GM12878 (cell line): ENCODE data around the gene GPC5. TPM values are rescaled to one million over a fixed set of nuclear protein-coding genes. Genes with fewer than 3 reads are reported as not detected.

ENCODE experiments used
- ATAC-seq: fragments of 200-7000 bp; cut with Tn5 transposase; 3 replicates; pipeline ENCODE4 v1.9.1; 2020; ENCODE audit warnings: mild to moderate bottlenecking, moderate library complexity
- BruUV-seq: library from RNA; stranded (reverse); fragments of 400-500 nt; replicated peaks from 2 replicates; lab custom pipeline; 2021; lab: Mats Ljungman, UMichigan
- CTCF ChIA-PET: fragments of 300-600 bp; sonication (Branson Sonifier 250); formaldehyde crosslinking; extraction: SDS; loops from one replicate; lab custom pipeline; 2021; ENCODE audit warnings: inconsistent platforms; lab: Yijun Ruan, JAX
- POLR2A ChIA-PET: fragments of 350-600 bp; formaldehyde crosslinking; extraction: SDS; loops from one replicate; lab custom pipeline; 2021; ENCODE audit warnings: inconsistent platforms; lab: Charles Lee
- RAD21 ChIA-PET: fragments of 300-600 bp; sonication (Branson Sonifier 250); formaldehyde crosslinking; loops from one replicate; lab custom pipeline; 2023; ENCODE audit warnings: antibody characterized with exemption; ENCODE audit not compliant: unreplicated experiment; lab: Charles Lee
- SMC1A ChIA-PET: fragments of 300-600 bp; sonication (Branson Sonifier 250); formaldehyde crosslinking; loops from one replicate; lab custom pipeline; 2023; ENCODE audit not compliant: unreplicated experiment, uncharacterized antibody; lab: Charles Lee
- DNase-seq: peaks from one replicate; pipeline ENCODE4 v3.0.0-alpha.2; 2011; ENCODE audit warnings: low read depth, low spot score
- FAIRE-seq: peaks from 3 replicates; lab custom pipeline; 2011; peaks lifted over from hg19 to GRCh38; lab: Jason Lieb, UNC
- H2AFZ ChIP-seq: 2 replicates; pipeline ENCODE4 v1.6.0; 2011; ENCODE audit warnings: low read depth, low read length, control low read depth; ENCODE audit not compliant: control insufficient read depth
- H3K27ac ChIP-seq: 2 replicates; pipeline ENCODE4 v1.5.1; 2011; ENCODE audit warnings: control low read depth; ENCODE audit not compliant: control insufficient read depth, insufficient read depth
- H3K27me3 ChIP-seq, 2 experiments: replicated peaks in 1 of 2; 2 replicates each; pipeline versions ENCODE4 v1.6.0 to v1.6.1; 2011; ENCODE audit warnings: low read length in 1 of 2; ENCODE audit not compliant: control insufficient read depth in 2 of 2, insufficient read depth in 2 of 2
- H3K36me3 ChIP-seq, 2 experiments: 2 replicates each; pipeline ENCODE4 v1.5.1; 2011; ENCODE audit warnings: low read length in 1 of 2; ENCODE audit not compliant: control insufficient read depth in 2 of 2, insufficient read depth in 2 of 2
- H3K4me1 ChIP-seq: 2 replicates; pipeline ENCODE4 v1.6.1; 2011; ENCODE audit warnings: mild to moderate bottlenecking, low read length, moderate library complexity, mixed read lengths; ENCODE audit not compliant: control insufficient read depth, insufficient read depth
- H3K4me2 ChIP-seq: 2 replicates; pipeline ENCODE4 v1.6.0; 2011; ENCODE audit warnings: control low read depth; ENCODE audit not compliant: control insufficient read depth, insufficient read depth
- H3K4me3 ChIP-seq: fragments of 200-600 bp; sonication (generic); 2 replicates; pipeline ENCODE4 v1.5.1; 2016
- H3K79me2 ChIP-seq: 2 replicates; pipeline ENCODE4 v1.6.0; 2011; ENCODE audit warnings: low read length; ENCODE audit not compliant: control insufficient read depth, insufficient read depth
- H3K9ac ChIP-seq: 2 replicates; pipeline ENCODE4 v1.8.0; 2011; ENCODE audit warnings: low read length, control low read depth, mixed read lengths; ENCODE audit not compliant: control insufficient read depth, insufficient read depth
- H3K9me3 ChIP-seq: replicated peaks from 3 replicates; pipeline ENCODE4 v1.5.1; 2011; ENCODE audit warnings: mild to moderate bottlenecking, low read length; ENCODE audit not compliant: control insufficient read depth, insufficient read depth
- H4K20me1 ChIP-seq: 2 replicates; pipeline ENCODE4 v1.6.0; 2011; ENCODE audit not compliant: control insufficient read depth, insufficient read depth
- CBX3 ChIP-seq: fragments of 200-600 bp; sonication (generic); IDR thresholded peaks from 2 replicates; pipeline ENCODE4 v1.6.1; 2016; ENCODE audit warnings: low read depth, borderline replicate concordance
- CHD2 ChIP-seq: IDR thresholded peaks from 2 replicates; pipeline ENCODE4 v1.6.1; 2011; ENCODE audit warnings: low read depth, low read length, improper control_type of control experiment, borderline replicate concordance
- CHD4 ChIP-seq: fragments of 200-600 bp; sonication (generic); IDR thresholded peaks from 2 replicates; pipeline ENCODE4 v1.6.1; 2016; ENCODE audit warnings: mild to moderate bottlenecking
- E2F4 ChIP-seq: IDR thresholded peaks from 2 replicates; pipeline ENCODE4 v1.6.1; 2012; ENCODE audit warnings: low read depth, low read length, improper control_type of control experiment
- E4F1 ChIP-seq: fragments of 450-650 bp; IDR thresholded peaks from 2 replicates; pipeline ENCODE4 v1.6.1; 2018; ENCODE audit warnings: borderline replicate concordance, mild to moderate bottlenecking; ENCODE audit not compliant: partially characterized antibody
- ELK1 ChIP-seq: IDR thresholded peaks from 2 replicates; pipeline ENCODE4 v1.6.1; 2012; ENCODE audit warnings: low read depth, low read length, improper control_type of control experiment
- ESRRA ChIP-seq: IDR thresholded peaks from 2 replicates; pipeline ENCODE4 v1.6.1; 2012; ENCODE audit warnings: mild to moderate bottlenecking, low read length, improper control_type of control experiment
- FOXK2 ChIP-seq: fragments of 450-650 bp; IDR thresholded peaks from 2 replicates; pipeline ENCODE4 v1.6.1; 2017; ENCODE audit warnings: mild to moderate bottlenecking, moderate library complexity
- GABPA ChIP-seq: IDR thresholded peaks from 2 replicates; pipeline ENCODE4 v1.6.1; 2014; ENCODE audit warnings: antibody characterized with exemption, low read depth, mild to moderate bottlenecking, inconsistent platforms
- HCFC1 ChIP-seq: fragments of 150-350 bp; IDR thresholded peaks from 2 replicates; pipeline ENCODE4 v1.6.1; 2014; ENCODE audit warnings: low read length
- JUNB ChIP-seq: IDR thresholded peaks from 2 replicates; pipeline ENCODE4 v1.6.1; 2016; ENCODE audit warnings: antibody characterized with exemption, mild to moderate bottlenecking
- JUND ChIP-seq: IDR thresholded peaks from 2 replicates; pipeline ENCODE4 v1.6.1; 2012; ENCODE audit warnings: low read depth, mild to moderate bottlenecking, low read length, improper control_type of control experiment, moderate library complexity
- MYB ChIP-seq: fragments of 150-350 bp; IDR thresholded peaks from 2 replicates; pipeline ENCODE4 v1.6.1; 2014; ENCODE audit warnings: mild to moderate bottlenecking, low read depth, low read length, borderline replicate concordance
- RAD21 ChIP-seq: IDR thresholded peaks from 2 replicates; pipeline ENCODE4 v1.6.1; 2011; ENCODE audit warnings: mild to moderate bottlenecking, low read depth, low read length, moderate library complexity; ENCODE audit not compliant: insufficient read depth
- REST ChIP-seq: IDR thresholded peaks from 2 replicates; pipeline ENCODE4 v1.6.1; 2012; ENCODE audit warnings: mild to moderate bottlenecking, low read depth, low read length
- ZNF622 ChIP-seq: fragments of 450-650 bp; IDR thresholded peaks from 2 replicates; pipeline ENCODE4 v1.6.1; 2017; ENCODE audit warnings: mild to moderate bottlenecking, inconsistent platforms
- WGBS: methylation state at CpG from one replicate; pipeline ENCODE4 v1.1.6; 2016; ENCODE audit warnings: low lambda C conversion rate; ENCODE audit not compliant: insufficient replicate concordance, insufficient coverage; ENCODE audit errors: missing lambda C conversion rate; 5-methylcytosine and 5-hydroxymethylcytosine counted together
- in situ Hi-C: fragments of 300-500 bp; cut with MboI; formaldehyde crosslinking; loops from 9 replicates; pipeline ENCODE4 v1.14.3; 2018; ENCODE audit warnings: mixed read lengths
- intact Hi-C: fragments of 100-400 bp; cut with micrococcal nuclease; formaldehyde crosslinking; loops from one replicate; pipeline ENCODE4 v1.14.2; 2022; ENCODE audit not compliant: unreplicated experiment
- polyA plus RNA-seq, 11 experiments: library from polyadenylated mRNA; depleted of rRNA in 4 of 11; unstranded in 6 of 11; stranded (reverse) in 5 of 11; fragments of >200 nt; fragmentation: Nextera tagmentation in 4 of 11; fragmentation: Illumina TruSeq in 1 of 11; extraction: Ambion mirVana in 4 of 11; extraction: Trizol in 1 of 11; gene quantifications; 1 replicate in 1 of 11; 2 replicates in 10 of 11; pipeline versions ENCODE4 v1.2.1 to v1.2.3, GENCODE V29; 2011 to 2016; ENCODE audit warnings: inconsistent platforms in 2 of 11, missing spikeins in 2 of 11, low read depth in 1 of 11
- total RNA-seq, 4 experiments: library from RNA; depleted of rRNA in 3 of 4; stranded (reverse); fragments of >200 nt in 3 of 4; fragmentation: Illumina TruSeq in 1 of 4; extraction: Trizol in 1 of 4; gene quantifications; 2 replicates each; pipeline versions ENCODE4 v1.2.1 to v1.2.3, GENCODE V29; 2013 to 2021

GPC5 gene
- total and polyA plus RNA-seq, 10 of the 15 experiments (the other 5 are each of a cell fraction or from before 2014, with no cell fraction given) = 0.05 to 0.87 (median 0.44) TPM; not detected in 1

- WGBS = 95% methylated on average over 2 of the region's 2 CpGs
- in situ Hi-C loops (no loop called here), intact Hi-C loops (no loop called here)
- no peak overlapping the region for H3K4me2 ChIP-seq
- no peak for DNase-seq
- no peak overlapping the region for H2AFZ ChIP-seq
- no peak overlapping the region for H3K27ac ChIP-seq
- no peak for FAIRE-seq
- SMC1A ChIA-PET = no interaction called here
- BruUV-seq = no TSS peak
- no peaks in the 10 kb centered on the region for H3K9me3 ChIP-seq
- POLR2A ChIA-PET = no interaction called here
- no peak for ATAC-seq
- H3K4me3 ChIP-seq = no peak overlapping the region
- H3K36me3 ChIP-seq = no peaks in the 10 kb centered on the region
- no peaks in the 10 kb centered on the region for H3K27me3 ChIP-seq
- no peaks in the 10 kb centered on the region for H4K20me1 ChIP-seq
- RAD21 ChIA-PET = no interaction called here
- H3K4me1 ChIP-seq = no peaks in the 10 kb centered on the region
- H3K9ac ChIP-seq = no peak overlapping the region
- no peaks in the 10 kb centered on the region for H3K79me2 ChIP-seq
- CTCF ChIA-PET = interaction anchor here (0.7 kb wide), 1 partner anchor 16 kb away, joined by 3 read pairs; no protein-coding TSS in a partner anchor
- TF ChIP-seq ELK1 (no peak), CHD2 (no peak), FOXK2 (no peak), HCFC1 (no peak), MYB (no peak), ESRRA (no peak), REST (no peak), CBX3 (no peak), JUNB (no peak), E2F4 (no peak), E4F1 (no peak), CHD4 (no peak), RAD21 (no peak), GABPA (no peak), ZNF622 (no peak), JUND (no peak)
Measured at GRCh38 chr13:91893040-91893439, 494.6 kb downstream of the GPC5 start.
